Testis (tissue), 2 donors: ENCODE results near the gene ARMC2.

Experiments
- CTCF ChIP-seq, 3 experiments: fragments of 450-650 bp in 2 of 3; fragments of 200-600 bp in 1 of 3; sonication (generic) in 1 of 3; IDR thresholded peaks; one replicate each; pipeline ENCODE4 v1.5.1; 2016 to 2019; ENCODE audit warnings: antibody characterized with exemption in 3 of 3, mild to moderate bottlenecking in 2 of 3, moderate library complexity in 1 of 3
- POLR2A ChIP-seq: fragments of 450-650 bp; IDR thresholded peaks from one replicate; pipeline ENCODE4 v1.6.1; 2017; ENCODE audit warnings: antibody characterized with exemption, mild to moderate bottlenecking, moderate library complexity

GRCh38 chr6:108951351-108951953 lies 103.2 kb downstream of the ARMC2 start:
- no peak for TF ChIP-seq CTCF (IDR thresholded peaks at IDR 0.05)
- no peak for TF ChIP-seq POLR2A
